ENCODE measurements around the gene KIF16B.

Gene KIF16B

GRCh38 chr20:16538779-16539178, 34.5 kb downstream of the KIF16B start:
- TF ChIP-seq FOXP2 (optimal IDR thresholded peaks at IDR 0.05; ENCODE audit: borderline replicate concordance, extremely low read depth, extremely low read length, insufficient read depth) (no peak), SIN3A (IDR thresholded peaks at IDR 0.05; ENCODE audit: borderline replicate concordance, insufficient read depth, low read length) (no peak), TAF1 (IDR thresholded peaks at IDR 0.05; ENCODE audit: borderline replicate concordance, insufficient read depth, low read length) (no peak), POLR2AphosphoS5 (IDR thresholded peaks at IDR 0.05; ENCODE audit: low read depth, low read length) (no peak), REST (IDR thresholded peaks at IDR 0.05; ENCODE audit: insufficient read depth in 1 of 2, low read depth in 2 of 2, low read length in 2 of 2) (no peak)

- TF ChIP-seq POLR2AphosphoS5 (IDR thresholded peaks at IDR 0.05; ENCODE audit: low read depth, low read length) (no peak), FOXP2 (optimal IDR thresholded peaks at IDR 0.05; ENCODE audit: borderline replicate concordance, extremely low read depth, extremely low read length, insufficient read depth) (no peak), SIN3A (IDR thresholded peaks at IDR 0.05; ENCODE audit: borderline replicate concordance, insufficient read depth, low read length) (no peak), REST (IDR thresholded peaks at IDR 0.05; ENCODE audit: insufficient read depth in 1 of 2, low read depth in 2 of 2, low read length in 2 of 2) (no peak), TAF1 (IDR thresholded peaks at IDR 0.05; ENCODE audit: borderline replicate concordance, insufficient read depth, low read length) (no peak)
Observed at GRCh38 chr20:16537918-16538317, 35.3 kb downstream of the KIF16B start.

- TF ChIP-seq POLR2AphosphoS5 (IDR thresholded peaks at IDR 0.05; ENCODE audit: low read depth, low read length) (no peak), FOXP2 (optimal IDR thresholded peaks at IDR 0.05; ENCODE audit: borderline replicate concordance, extremely low read depth, extremely low read length, insufficient read depth) (no peak), SIN3A (IDR thresholded peaks at IDR 0.05; ENCODE audit: borderline replicate concordance, insufficient read depth, low read length) (no peak), REST (IDR thresholded peaks at IDR 0.05; ENCODE audit: insufficient read depth in 1 of 2, low read depth in 2 of 2, low read length in 2 of 2) (no peak), TAF1 (IDR thresholded peaks at IDR 0.05; ENCODE audit: borderline replicate concordance, insufficient read depth, low read length) (no peak)
Observed at GRCh38 chr20:16537025-16537665, 36.1 kb downstream of the KIF16B start.

- no peak for TF ChIP-seq FOXP2 (optimal IDR thresholded peaks at IDR 0.05; ENCODE audit: borderline replicate concordance, extremely low read depth, extremely low read length, insufficient read depth)
- no peak for TF ChIP-seq POLR2AphosphoS5 (IDR thresholded peaks at IDR 0.05; ENCODE audit: low read depth, low read length)
Observed at GRCh38 chr20:16535277-16535676, 38.0 kb downstream of the KIF16B start.

- TF ChIP-seq FOXP2 (optimal IDR thresholded peaks at IDR 0.05; ENCODE audit: borderline replicate concordance, extremely low read depth, extremely low read length, insufficient read depth) (no peak), SIN3A (IDR thresholded peaks at IDR 0.05; ENCODE audit: borderline replicate concordance, insufficient read depth, low read length) (no peak), REST (IDR thresholded peaks at IDR 0.05; ENCODE audit: insufficient read depth in 1 of 2, low read depth in 2 of 2, low read length in 2 of 2) (no peak), POLR2AphosphoS5 (IDR thresholded peaks at IDR 0.05; ENCODE audit: low read depth, low read length) (no peak), TAF1 (IDR thresholded peaks at IDR 0.05; ENCODE audit: borderline replicate concordance, insufficient read depth, low read length) (no peak)
Observed at GRCh38 chr20:16533502-16533901, 39.7 kb downstream of the KIF16B start.
